ENCODE data around the gene PREP.

Gene PREP

DNA sequence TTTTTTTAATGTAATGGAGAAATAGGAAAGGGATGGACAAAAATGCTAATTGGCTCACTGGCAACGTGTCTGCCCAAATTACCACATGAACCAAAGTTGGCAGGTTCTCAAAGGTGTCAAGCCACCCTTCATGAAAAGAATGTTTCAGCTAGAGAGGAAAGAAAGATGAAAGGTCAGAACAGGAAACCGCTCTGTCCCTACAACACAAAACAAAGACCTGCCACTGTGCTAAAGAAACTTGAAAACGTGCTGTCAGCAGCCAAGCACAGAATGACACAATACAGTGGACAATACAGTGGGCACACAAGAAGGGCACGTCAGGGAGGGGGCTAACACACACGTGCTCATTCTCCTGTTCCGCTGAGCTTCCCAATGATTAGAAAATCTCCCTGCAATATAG, 4.9 kb downstream of the PREP start:
- DNase-seq (ENCODE audit: extremely low read depth, low read depth), result no peak
- TF ChIP-seq, protein P1, sequence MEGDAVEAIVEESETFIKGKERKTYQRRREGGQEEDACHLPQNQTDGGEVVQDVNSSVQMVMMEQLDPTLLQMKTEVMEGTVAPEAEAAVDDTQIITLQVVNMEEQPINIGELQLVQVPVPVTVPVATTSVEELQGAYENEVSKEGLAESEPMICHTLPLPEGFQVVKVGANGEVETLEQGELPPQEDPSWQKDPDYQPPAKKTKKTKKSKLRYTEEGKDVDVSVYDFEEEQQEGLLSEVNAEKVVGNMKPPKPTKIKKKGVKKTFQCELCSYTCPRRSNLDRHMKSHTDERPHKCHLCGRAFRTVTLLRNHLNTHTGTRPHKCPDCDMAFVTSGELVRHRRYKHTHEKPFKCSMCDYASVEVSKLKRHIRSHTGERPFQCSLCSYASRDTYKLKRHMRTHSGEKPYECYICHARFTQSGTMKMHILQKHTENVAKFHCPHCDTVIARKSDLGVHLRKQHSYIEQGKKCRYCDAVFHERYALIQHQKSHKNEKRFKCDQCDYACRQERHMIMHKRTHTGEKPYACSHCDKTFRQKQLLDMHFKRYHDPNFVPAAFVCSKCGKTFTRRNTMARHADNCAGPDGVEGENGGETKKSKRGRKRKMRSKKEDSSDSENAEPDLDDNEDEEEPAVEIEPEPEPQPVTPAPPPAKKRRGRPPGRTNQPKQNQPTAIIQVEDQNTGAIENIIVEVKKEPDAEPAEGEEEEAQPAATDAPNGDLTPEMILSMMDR (IDR thresholded peaks at IDR 0.05; ENCODE audit: low read depth, low read length, missing control alignments), result no peak
- no peak overlapping the region for H3K4me3 ChIP-seq (replicated peaks; ENCODE audit: low read depth, low read length)

DNA sequence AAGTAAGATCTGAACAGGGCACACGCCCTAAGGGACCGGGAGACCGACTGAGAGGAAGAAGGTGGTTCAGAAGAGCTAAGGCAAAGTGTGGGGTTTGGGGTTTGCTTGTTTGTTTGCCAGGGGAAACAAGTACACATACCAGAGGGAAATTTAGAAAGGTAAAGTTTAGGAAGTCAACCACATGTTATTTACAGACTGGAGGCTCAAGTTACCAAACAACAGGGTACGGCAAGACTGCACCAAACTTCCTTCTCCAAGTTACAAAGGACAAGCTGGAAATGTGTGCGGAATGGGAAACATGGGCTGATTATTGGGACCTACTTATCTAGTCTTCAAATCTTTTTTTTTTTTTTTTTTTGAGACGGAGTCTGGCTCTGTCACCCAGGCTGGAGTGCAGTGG, 11.2 kb downstream of the PREP start:
- no peak overlapping the region for H3K4me3 ChIP-seq (replicated peaks; ENCODE audit: low read depth, low read length)
- no peak for DNase-seq (ENCODE audit: extremely low read depth, low read depth)
- TF ChIP-seq, protein P1 (IDR thresholded peaks at IDR 0.05; ENCODE audit: low read depth, low read length, missing control alignments), result no peak

DNA sequence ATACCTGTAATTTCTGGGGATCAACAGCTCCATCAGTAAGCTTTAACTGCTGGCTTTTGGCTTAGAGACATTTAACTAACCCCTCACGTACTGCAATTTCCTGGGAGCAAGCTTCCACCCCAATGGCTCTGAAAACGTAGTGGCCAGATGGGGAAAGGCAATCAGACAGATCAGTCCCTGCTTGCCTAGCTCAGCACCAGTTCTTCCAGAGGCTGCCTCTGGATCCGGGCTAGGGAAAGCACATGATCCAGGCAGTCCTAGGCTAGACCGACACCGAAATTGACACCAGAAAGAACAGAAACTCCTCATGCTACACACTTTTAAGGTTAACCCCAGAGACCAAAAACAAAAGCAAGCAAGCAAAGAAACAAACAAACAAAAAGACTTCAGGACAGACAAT, 13.3 kb downstream of the PREP start:
- no peak overlapping the region for H3K4me3 ChIP-seq (replicated peaks; ENCODE audit: low read depth, low read length)
- no peak for DNase-seq (ENCODE audit: extremely low read depth, low read depth)
- TF ChIP-seq, protein P1 (IDR thresholded peaks at IDR 0.05; ENCODE audit: low read depth, low read length, missing control alignments), result no peak

DNA sequence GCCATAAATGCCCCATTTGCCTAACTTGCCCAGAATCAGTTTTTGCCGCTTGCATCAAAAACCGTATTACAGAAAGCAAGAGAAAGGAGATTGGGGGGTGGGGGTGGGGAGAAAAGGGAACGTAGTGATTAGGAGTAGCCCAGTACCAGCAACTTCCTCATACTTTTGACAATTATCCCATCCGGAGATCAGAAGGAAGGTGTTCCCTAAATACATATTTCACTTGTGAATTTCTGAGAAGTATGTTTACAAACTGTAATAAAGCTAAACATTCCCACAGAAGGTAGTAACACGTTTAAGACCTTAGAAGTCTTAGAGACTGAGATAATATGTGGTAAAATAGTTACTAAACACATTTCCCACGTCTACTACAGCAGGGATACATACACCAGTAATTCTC, 14.5 kb downstream of the PREP start:
- TF ChIP-seq, protein P1 (IDR thresholded peaks at IDR 0.05; ENCODE audit: low read depth, low read length, missing control alignments), result no peak
- H3K4me3 ChIP-seq (replicated peaks; ENCODE audit: low read depth, low read length), result no peak overlapping the region
- DNase-seq (ENCODE audit: extremely low read depth, low read depth), result no peak

DNA sequence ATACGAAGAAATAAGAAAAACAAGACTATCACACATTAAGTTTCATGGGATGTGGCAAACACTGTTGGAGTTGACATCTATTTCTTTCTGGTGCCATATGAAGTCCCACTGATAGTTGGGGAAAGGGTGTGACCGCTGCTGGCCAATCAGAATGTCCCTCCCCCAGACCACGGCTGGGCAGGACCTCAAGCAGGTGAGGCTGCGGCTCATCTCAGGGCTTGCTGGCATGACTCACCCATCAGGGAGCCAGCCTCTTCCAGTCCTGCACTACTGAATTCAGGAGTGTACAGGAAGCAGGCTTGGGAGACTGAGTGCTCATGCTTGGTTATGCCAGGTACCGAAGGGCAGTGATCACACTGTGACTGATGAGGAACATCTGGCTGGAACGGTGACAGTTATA, 18.9 kb downstream of the PREP start:
- no peak for DNase-seq (ENCODE audit: extremely low read depth, low read depth)
- TF ChIP-seq, protein P1 (IDR thresholded peaks at IDR 0.05; ENCODE audit: low read depth, low read length, missing control alignments), result no peak
- no peak overlapping the region for H3K4me3 ChIP-seq (replicated peaks; ENCODE audit: low read depth, low read length)

DNA sequence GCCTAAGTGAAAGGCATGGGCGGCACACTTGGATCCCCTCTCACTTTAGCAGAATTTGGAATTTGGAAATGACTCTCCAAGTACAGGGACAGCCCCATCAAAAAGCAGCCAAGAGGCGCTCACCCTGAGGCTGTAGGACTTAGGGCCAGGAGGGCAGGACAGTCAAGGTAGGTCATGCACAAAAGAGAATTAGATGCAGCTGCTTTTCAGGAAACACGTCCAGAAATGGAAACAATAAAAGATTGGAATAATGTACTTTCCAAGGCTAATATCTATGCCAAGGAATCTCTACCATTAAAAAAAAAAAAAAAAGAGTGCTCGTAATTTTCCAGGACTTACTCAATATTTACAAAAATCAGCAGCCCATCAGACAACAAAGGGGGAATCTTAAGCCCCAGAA, 19.9 kb downstream of the PREP start:
- TF ChIP-seq, protein P1 (IDR thresholded peaks at IDR 0.05; ENCODE audit: low read depth, low read length, missing control alignments), result no peak
- H3K4me3 ChIP-seq (replicated peaks; ENCODE audit: low read depth, low read length), result no peak overlapping the region
- no peak for DNase-seq (ENCODE audit: extremely low read depth, low read depth)

DNA sequence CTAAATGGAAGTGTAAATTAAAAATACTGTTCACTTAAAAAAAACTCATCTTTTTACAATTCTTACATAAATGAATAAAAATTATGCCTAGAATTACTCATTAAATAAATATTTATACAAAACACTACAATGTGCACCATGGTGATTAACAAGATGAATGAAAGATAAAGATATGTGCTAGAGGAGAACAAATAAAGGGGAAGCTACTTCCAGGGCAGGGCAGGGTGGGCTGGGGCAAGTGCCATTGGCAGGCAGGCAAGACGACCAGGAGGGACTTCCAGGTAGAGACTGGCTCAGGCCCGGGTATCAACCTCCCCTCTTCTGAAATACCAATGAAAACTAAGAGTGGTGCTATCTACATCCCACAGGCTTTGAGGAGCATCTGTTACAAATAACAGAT, 20.4 kb downstream of the PREP start:
- TF ChIP-seq, protein P1 (IDR thresholded peaks at IDR 0.05; ENCODE audit: low read depth, low read length, missing control alignments), result no peak
- H3K4me3 ChIP-seq (replicated peaks; ENCODE audit: low read depth, low read length), result no peak overlapping the region
- DNase-seq (ENCODE audit: extremely low read depth, low read depth), result no peak
